PC-9 (cell line): ENCODE results near the gene HOXA9. TPM values are rescaled to one million over a fixed set of nuclear protein-coding genes. Genes with fewer than 3 reads are reported as not detected.

Experiments used
- BruUV-seq: library from RNA; stranded (reverse); fragments of 400-500 nt; replicated peaks from 2 replicates; lab custom pipeline; 2021; lab: Mats Ljungman, UMichigan
- CTCF ChIA-PET: fragments of 300-600 bp; sonication (Branson Sonifier 250); formaldehyde crosslinking; loops from one replicate; lab custom pipeline; 2022; ENCODE audit warnings: antibody characterized with exemption; lab: Charles Lee
- POLR2A ChIA-PET: fragments of 300-600 bp; sonication (Branson Sonifier 250); formaldehyde crosslinking; loops from one replicate; lab custom pipeline; 2022; ENCODE audit warnings: antibody characterized with exemption; ENCODE audit not compliant: unreplicated experiment; lab: Charles Lee
- DNase-seq, 2 experiments: peaks; one replicate each; pipeline versions ENCODE4 v3.0.0 to v3.0.0-alpha.2; 2015 to 2022; ENCODE audit warnings: mixed read lengths in 1 of 2
- H2AFZ ChIP-seq: fragments of 200-600 bp; sonication (generic); 2 replicates; pipeline ENCODE4 v1.8.1; 2017; ENCODE audit warnings: antibody characterized with exemption
- H3F3A ChIP-seq: fragments of 200-600 bp; sonication (generic); 2 replicates; pipeline ENCODE4 v1.8.1; 2017; ENCODE audit warnings: antibody characterized with exemption, mild to moderate bottlenecking, low read depth; ENCODE audit not compliant: insufficient read depth
- H3K27ac ChIP-seq: fragments of 200-600 bp; sonication (generic); 2 replicates; pipeline ENCODE4 v1.6.1; 2016; ENCODE audit warnings: mixed run types
- H3K27me3 ChIP-seq: fragments of 200-600 bp; sonication (generic); 2 replicates; pipeline ENCODE4 v1.6.1; 2016; ENCODE audit warnings: low read depth, mixed run types; ENCODE audit not compliant: insufficient read depth
- H3K36me3 ChIP-seq: fragments of 200-600 bp; sonication (generic); 2 replicates; pipeline ENCODE4 v1.6.1; 2016; ENCODE audit warnings: low read depth, mixed run types
- H3K4me1 ChIP-seq: fragments of 200-600 bp; sonication (generic); replicated peaks from 2 replicates; pipeline ENCODE4 v1.6.1; 2016; ENCODE audit warnings: mixed run types; ENCODE audit not compliant: insufficient read depth
- H3K4me2 ChIP-seq: fragments of 200-600 bp; sonication (generic); 2 replicates; pipeline ENCODE4 v1.6.1; 2017; ENCODE audit warnings: mixed run types
- H3K4me3 ChIP-seq: fragments of 200-600 bp; sonication (generic); 2 replicates; pipeline ENCODE4 v1.6.1; 2016; ENCODE audit warnings: mixed run types
- H3K79me2 ChIP-seq: fragments of 200-600 bp; sonication (generic); 2 replicates; pipeline ENCODE4 v1.6.1; 2017; ENCODE audit warnings: low read depth, mixed run types
- H3K9me2 ChIP-seq: fragments of 200-600 bp; sonication (generic); 2 replicates; pipeline ENCODE4 v1.8.1; 2017; ENCODE audit warnings: mild to moderate bottlenecking; ENCODE audit not compliant: insufficient read depth
- H3K9me3 ChIP-seq: fragments of 200-600 bp; sonication (generic); 2 replicates; pipeline ENCODE4 v1.8.1; 2016; ENCODE audit warnings: low read depth; ENCODE audit not compliant: insufficient read depth
- H4K20me1 ChIP-seq: fragments of 200-600 bp; sonication (generic); 2 replicates; pipeline ENCODE4 v1.8.1; 2017; ENCODE audit not compliant: insufficient read depth
- CTCF ChIP-seq: fragments of 200-600 bp; sonication (generic); conservative IDR thresholded peaks from 2 replicates; pipeline ENCODE4 v1.6.1; 2017; ENCODE audit warnings: mixed run types, antibody characterized with exemption, mild to moderate bottlenecking, moderate library complexity
- EZH2 ChIP-seq: fragments of 200-600 bp; sonication (generic); IDR thresholded peaks from 2 replicates; pipeline ENCODE4 v1.8.0; 2017; ENCODE audit warnings: antibody characterized with exemption, low read depth
- intact Hi-C: fragments of 100-400 bp; cut with micrococcal nuclease; formaldehyde crosslinking; loops from one replicate; pipeline ENCODE4 v1.10.0; 2022; ENCODE audit not compliant: unreplicated experiment
- total RNA-seq: library from RNA; stranded (reverse); gene quantifications from 2 replicates; pipeline ENCODE4 v1.2.3, GENCODE V29; 2021

The HOXA9 gene
- total RNA-seq, 1 experiment from 2014 or later: 2.5 TPM

- DNase-seq: no peak
- H3K9me2 ChIP-seq: no peaks in the 10 kb centered on the region
- no TSS peak for BruUV-seq
- no peak overlapping the region for H3K4me2 ChIP-seq
- peaks cover 23% of the 10 kb centered on the region for H3K79me2 ChIP-seq
- intact Hi-C loops: no loop called here
- H3K36me3 ChIP-seq: peaks cover 29% of the 10 kb centered on the region
- no peaks in the 10 kb centered on the region for H3K27me3 ChIP-seq
- H4K20me1 ChIP-seq: no peaks in the 10 kb centered on the region
- ChIA-PET CTCF (no interaction called here), POLR2A (interaction anchor here (0.5 to 0.7 kb wide), 3 partner anchors 22 to 265 kb away, joined by 4 to 8 read pairs (median 6); no protein-coding TSS in a partner anchor)
- no peak overlapping the region for H3K4me3 ChIP-seq
- peaks cover 16% of the 10 kb centered on the region for H3K4me1 ChIP-seq
- H3K27ac ChIP-seq: no peak overlapping the region
- H2AFZ ChIP-seq: no peak overlapping the region
- H3K9me3 ChIP-seq: no peaks in the 10 kb centered on the region
- TF ChIP-seq CTCF: no peak
- no peak for TF ChIP-seq EZH2
- peaks cover 34% of the 10 kb centered on the region for H3F3A ChIP-seq
These were observed 43.7 kb downstream of the HOXA9 start for GRCh38 chr7:27121684-27122076.

DNA sequence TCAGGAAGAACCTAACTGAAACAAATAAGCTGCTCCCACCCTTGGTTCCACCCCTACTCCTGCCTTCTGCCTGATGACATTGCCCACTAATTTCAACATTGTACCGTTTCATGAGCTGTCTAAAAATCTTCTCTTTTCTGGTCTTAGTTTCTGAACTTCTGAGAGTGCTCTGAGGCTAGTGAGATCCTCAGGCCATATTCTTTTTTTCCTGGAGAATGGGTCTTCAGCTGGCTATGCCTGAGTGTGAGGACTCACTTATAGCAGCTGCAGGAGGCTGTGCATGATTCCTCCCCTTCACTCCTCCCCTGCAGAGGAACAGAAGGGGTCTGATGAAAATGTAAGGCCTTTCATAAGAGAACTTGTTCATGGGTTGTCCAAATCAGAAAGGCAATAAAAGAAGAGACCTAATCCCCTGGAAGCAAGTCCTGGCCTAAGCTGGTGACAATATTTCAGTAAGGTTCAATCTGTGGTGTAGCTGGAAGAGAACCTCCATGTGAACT lies 45.9 kb downstream of the HOXA9 start:
- H3K4me1 ChIP-seq: peaks cover 19% of the 10 kb centered on the region
- CTCF ChIA-PET: interaction anchor here (0.6 to 1.0 kb wide), 2 partner anchors 49 to 258 kb away, joined by 3 to 5 read pairs; no protein-coding TSS in a partner anchor

GRCh38 chr7:27118580-27118979 lies 46.8 kb downstream of the HOXA9 start:
- Histone ChIP-seq H3K27ac (no peak overlapping the region), H3K9me2 (no peaks in the 10 kb centered on the region), H2AFZ (no peak overlapping the region), H3K4me2 (no peak overlapping the region), H3F3A (peaks cover 53% of the 10 kb centered on the region), H3K79me2 (peaks cover 48% of the 10 kb centered on the region), H3K4me3 (no peak overlapping the region), H4K20me1 (no peaks in the 10 kb centered on the region), H3K27me3 (no peaks in the 10 kb centered on the region), H3K4me1 (peaks cover 19% of the 10 kb centered on the region), H3K9me3 (no peaks in the 10 kb centered on the region), H3K36me3 (peaks cover 37% of the 10 kb centered on the region)
- intact Hi-C loops: loop anchor here (10.0 kb wide), 1 partner anchor 626 kb away; the partner anchor contains the start of gene TAX1BP1
- TF ChIP-seq CTCF (no peak), EZH2 (no peak)
- no TSS peak for BruUV-seq
- ChIA-PET CTCF (no interaction called here), POLR2A (no interaction called here)
- no peak for DNase-seq

More for the DNA sequence above, 45.9 kb downstream of the HOXA9 start:
- Histone ChIP-seq H3K9me2 (no peaks in the 10 kb centered on the region), H2AFZ (no peak overlapping the region), H3K27me3 (no peaks in the 10 kb centered on the region), H3F3A (peaks cover 49% of the 10 kb centered on the region), H3K9me3 (no peaks in the 10 kb centered on the region), H3K4me2 (no peak overlapping the region), H4K20me1 (no peaks in the 10 kb centered on the region), H3K79me2 (peaks cover 44% of the 10 kb centered on the region), H3K27ac (no peak overlapping the region; the same call in 1 of the 2 replicates), H3K4me3 (no peak overlapping the region), H3K36me3 (peaks cover 37% of the 10 kb centered on the region)
- no TSS peak for BruUV-seq
- POLR2A ChIA-PET: interaction anchor here (0.7 kb wide), 1 partner anchor 486 kb away, joined by 3 read pairs; no protein-coding TSS in a partner anchor
- DNase-seq: no peak
- TF ChIP-seq CTCF (no peak), EZH2 (no peak)
- intact Hi-C loops: loop anchor here (10.0 kb wide), 1 partner anchor 625 kb away; the partner anchor contains the start of gene TAX1BP1
